Activated naive CD4-positive, alpha-beta T cell treated with anti-CD3 and anti-CD28 coated beads, Interleukin-2, amount 50 U/mL, for 72 hours (primary cell): ENCODE data around the gene CCDC134. TPM values are rescaled to one million over a fixed set of nuclear protein-coding genes. Genes with fewer than 3 reads are reported as not detected.
A peak's percentile ranks its signal among the peaks of the same experiment; 100 is the strongest.
"Not testable (repeated sequence)": the region's sequence is repeated elsewhere in the genome, so short reads cannot be mapped to it uniquely, and the experiment has no call there.

Source experiments
- ATAC-seq, 2 donors: fragments of 150-1000 bp; cut with Tn5 transposase; 2 replicates each; pipeline ENCODE4 v1.10.0; 2021; ENCODE audit warnings: mild to moderate bottlenecking in 2 of 2, moderate library complexity in 2 of 2
- DNase-seq, 2 donors: peaks; one replicate each; pipeline ENCODE4 v3.0.0; 2021 to 2022; ENCODE audit warnings: low spot score in 2 of 2
- H3K27ac Mint-ChIP-seq, 2 donors: one replicate each; pipeline ENCODE4 v1.8.0; 2022; ENCODE audit warnings: mild to moderate bottlenecking in 2 of 2, mixed read lengths in 2 of 2
- H3K36me3 Mint-ChIP-seq, 2 donors: one replicate each; pipeline ENCODE4 v1.8.0; 2022; ENCODE audit warnings: mixed read lengths in 2 of 2
- H3K9me3 Mint-ChIP-seq, 2 donors: one replicate each; pipeline ENCODE4 v1.8.0; 2022; ENCODE audit warnings: mixed read lengths in 2 of 2
- total RNA-seq, 2 donors: library from RNA; stranded (reverse); gene quantifications; one replicate each; pipeline ENCODE4 v1.2.3, GENCODE V29; 2022

The CCDC134 gene
- total RNA-seq, 2 donors from 2014 or later, result 16.7 to 31.7 TPM

- Mint-ChIP-seq H3K27ac (no peak overlapping the region), H3K36me3 (peaks cover 14 to 40% of the 10 kb centered on the region in 2 donors), H3K9me3 (no peaks in the 10 kb centered on the region)
- DNase-seq, result no peak
- no peak for ATAC-seq
Observed at GRCh38 chr22:41830174-41830573, 29.7 kb downstream of the CCDC134 start.

DNA sequence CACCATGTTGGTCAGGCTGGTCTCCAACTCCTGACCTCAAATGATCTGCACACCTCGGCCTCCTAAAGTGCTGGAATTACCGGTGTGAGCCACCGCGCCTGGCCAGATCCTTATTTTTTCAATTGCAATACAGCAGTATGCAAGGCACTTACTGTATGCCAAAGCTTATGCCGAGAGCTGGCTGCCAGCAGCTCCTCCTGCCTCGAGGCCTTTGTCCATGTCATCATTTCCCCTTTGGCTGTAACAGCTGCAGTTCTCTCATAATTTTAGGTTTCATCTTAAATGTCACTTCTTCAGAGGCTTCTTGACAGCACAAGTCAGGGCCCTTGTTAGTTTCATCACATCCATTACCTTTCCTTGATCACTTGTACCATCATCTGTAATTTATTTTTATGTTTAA, 30.9 kb downstream of the CCDC134 start:
- DNase-seq, result no peak
- H3K36me3 Mint-ChIP-seq, result peaks cover 14 to 48% of the 10 kb centered on the region in 2 donors
- H3K9me3 Mint-ChIP-seq, result peaks cover 0 to under 1% of the 10 kb centered on the region in 2 donors

GRCh38 chr22:41831828-41832552, 31.5 kb downstream of the CCDC134 start:
- ATAC-seq, result no peak
- Mint-ChIP-seq H3K27ac (peak overlapping the region; percentile 98 to 99), H3K36me3 (peaks cover 20 to 54% of the 10 kb centered on the region in 2 donors), H3K9me3 (peaks cover 0 to 6% of the 10 kb centered on the region in 2 donors)
- DNase-seq, result no peak

More for the DNA sequence above, 30.9 kb downstream of the CCDC134 start:
- peak overlapping the region; percentile 81 to 98 for H3K27ac Mint-ChIP-seq
- ATAC-seq, result no peak

GRCh38 chr22:41832553-41833368, 32.3 kb downstream of the CCDC134 start, which contains the start of gene SREBF2:
Gene SREBF2, plus strand, starts transcription at chr22:41833105. Its CDS starts 166 bp downstream, at chr22:41833271.
- Mint-ChIP-seq H3K9me3 (peaks cover 0 to 6% of the 10 kb centered on the region in 2 donors), H3K27ac (peak within 1 kb of the TSS; percentile 98 to 99), H3K36me3 (peaks cover 20 to 57% of the 10 kb centered on the region in 2 donors)
- DNase-seq, result peak; percentile 98
- ATAC-seq, result peak; percentile 92 to 97

DNA sequence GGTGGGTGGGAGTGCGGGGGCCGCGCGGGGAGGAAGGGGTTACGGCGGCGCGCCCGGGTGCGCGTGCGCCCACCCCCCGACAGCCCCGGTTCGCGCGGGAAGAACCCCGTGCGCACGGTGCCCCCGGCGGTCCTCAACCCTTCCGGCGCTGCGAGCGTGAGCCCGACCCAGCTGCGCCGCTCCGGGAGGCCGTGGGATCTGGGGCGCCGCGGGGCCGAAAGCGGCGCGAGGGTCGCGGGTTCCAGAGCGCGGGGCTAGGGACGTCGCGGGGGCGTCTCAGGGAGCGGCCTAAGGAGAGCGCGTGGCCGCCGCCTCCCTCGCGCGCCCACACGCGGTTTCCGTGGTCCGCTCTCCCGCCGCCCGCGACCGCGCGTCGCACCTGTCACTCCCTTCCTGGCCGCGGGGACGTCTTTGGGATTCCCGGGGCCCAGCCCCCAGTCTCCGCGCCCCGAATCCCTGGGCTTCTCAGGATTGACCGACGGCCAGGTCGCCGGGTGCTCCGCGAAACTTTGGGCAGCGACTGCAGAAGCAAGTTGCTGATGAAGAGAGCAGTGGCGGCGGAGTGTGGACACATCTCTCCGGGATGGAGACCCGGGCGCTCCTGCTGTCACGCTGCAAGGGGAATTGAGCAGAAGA, 33.0 kb downstream of the CCDC134 start:
- DNase-seq (peak; percentile 47 to 78), ATAC-seq (peak; percentile 10 to 32)
- Mint-ChIP-seq H3K9me3 (peaks cover 0 to 6% of the 10 kb centered on the region in 2 donors), H3K36me3 (peaks cover 26 to 64% of the 10 kb centered on the region in 2 donors), H3K27ac (peak overlapping the region; percentile 97 to 98)

DNA sequence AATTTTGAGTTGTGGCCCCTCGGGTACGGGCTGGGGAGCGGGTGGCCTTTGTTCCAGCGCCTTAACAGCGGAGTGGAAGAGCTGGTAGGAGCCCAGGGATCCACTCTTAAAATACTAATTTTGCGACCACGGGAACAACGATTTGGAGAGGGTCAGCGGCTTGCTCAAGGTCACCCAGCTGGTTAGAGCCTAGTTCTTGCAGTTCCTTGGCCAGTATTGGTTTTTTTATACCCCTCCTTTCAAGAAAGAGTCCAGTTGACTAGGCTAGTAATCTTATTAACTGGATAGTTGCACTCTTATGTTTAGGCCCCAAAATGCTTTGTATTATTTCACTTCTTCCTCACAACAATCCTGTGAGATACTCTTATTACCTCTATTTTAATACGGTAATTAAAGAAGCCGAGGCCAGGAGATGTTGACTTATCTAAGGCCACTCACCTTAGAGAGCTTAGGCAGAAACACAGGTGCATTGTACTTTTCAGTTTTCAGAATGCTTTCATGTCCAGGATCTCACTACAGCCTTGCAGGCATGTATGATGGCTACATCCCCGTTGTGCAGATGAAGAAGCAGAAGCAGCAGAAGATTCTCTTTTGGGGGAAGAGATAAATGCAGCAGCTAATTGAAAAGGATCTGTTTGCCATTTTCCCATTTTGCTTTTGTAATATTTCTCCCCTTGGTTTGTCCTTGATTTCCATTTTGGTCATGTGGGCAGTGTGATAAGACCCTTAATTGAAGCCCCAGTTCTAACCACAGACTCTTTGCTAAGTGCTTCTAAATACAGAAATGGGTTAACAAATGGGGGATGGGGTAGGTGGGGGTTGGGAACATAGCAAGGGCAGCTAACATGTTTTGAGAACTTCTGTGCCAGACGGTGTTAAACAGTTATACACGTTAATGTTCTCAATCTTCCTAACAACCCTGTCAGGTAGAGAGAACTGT, 33.8 kb downstream of the CCDC134 start:
- peak overlapping the region; percentile 97 to 98 for H3K27ac Mint-ChIP-seq
- peaks cover 0 to 6% of the 10 kb centered on the region in 2 donors for H3K9me3 Mint-ChIP-seq
- H3K36me3 Mint-ChIP-seq, result peaks cover 31 to 68% of the 10 kb centered on the region in 2 donors
- ATAC-seq (no peak), DNase-seq (no peak)

GRCh38 chr22:41835462-41835861, 35.0 kb downstream of the CCDC134 start:
- peaks cover 34 to 69% of the 10 kb centered on the region in 2 donors for H3K36me3 Mint-ChIP-seq
- H3K9me3 Mint-ChIP-seq, H3K27ac Mint-ChIP-seq, ATAC-seq, DNase-seq: not testable (repeated sequence)

- Mint-ChIP-seq H3K36me3 (peaks cover 30 to 65% of the 10 kb centered on the region in 2 donors), H3K27ac (peak overlapping the region; percentile 15 to 62), H3K9me3 (peaks cover 0 to 6% of the 10 kb centered on the region in 2 donors)
- DNase-seq (no peak), ATAC-seq (no peak)
Observed at GRCh38 chr22:41836551-41836950, 36.1 kb downstream of the CCDC134 start.

DNA sequence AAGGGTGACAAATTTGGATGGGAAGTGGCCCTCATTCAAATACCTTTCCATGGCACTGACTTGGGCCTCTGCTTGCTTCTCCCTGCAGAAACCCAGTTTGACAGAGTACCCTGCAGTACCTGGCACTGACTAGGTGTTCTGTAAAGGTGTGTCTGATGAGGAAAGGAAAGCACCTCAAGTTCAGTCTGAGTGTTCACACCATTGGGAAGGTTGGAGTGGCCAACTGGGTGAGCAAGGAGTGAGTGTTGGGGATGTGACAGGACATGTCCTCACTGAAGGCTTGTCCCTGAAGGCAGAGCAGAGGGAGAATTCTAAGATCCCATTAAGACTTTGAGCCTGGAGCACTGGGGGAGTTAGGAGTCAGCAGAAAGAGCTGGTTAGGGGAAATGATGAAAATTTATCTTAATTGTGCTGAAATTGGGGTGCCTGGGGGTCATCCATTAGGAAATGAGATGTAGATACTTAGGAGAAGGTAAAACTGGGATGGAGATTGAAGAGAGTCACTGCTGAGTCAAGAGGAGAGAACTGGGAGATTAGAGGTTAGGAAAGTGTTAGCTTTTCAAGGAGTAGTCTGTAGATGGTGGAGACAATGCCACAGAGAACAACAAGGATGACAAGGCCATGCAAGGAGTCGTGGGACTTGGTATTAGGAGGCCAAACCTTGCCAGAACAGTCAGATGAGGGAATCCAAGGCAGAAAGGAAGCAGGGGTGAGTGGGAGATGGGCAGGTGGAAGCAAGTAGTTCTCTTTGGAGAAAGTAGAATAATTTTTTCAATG, 38.6 kb downstream of the CCDC134 start:
- DNase-seq, result no peak
- Mint-ChIP-seq H3K36me3 (peaks cover 24 to 54% of the 10 kb centered on the region in 2 donors), H3K9me3 (peaks cover 0 to 6% of the 10 kb centered on the region in 2 donors), H3K27ac (peak overlapping the region; percentile 41 to 84)
- ATAC-seq, result no peak

- no peak for ATAC-seq
- DNase-seq, result no peak
- H3K27ac Mint-ChIP-seq, result peak overlapping the region; percentile 5 to 39
- peaks cover 0 to 6% of the 10 kb centered on the region in 2 donors for H3K9me3 Mint-ChIP-seq
- peaks cover 19 to 47% of the 10 kb centered on the region in 2 donors for H3K36me3 Mint-ChIP-seq
Observed at GRCh38 chr22:41840216-41840615, 39.7 kb downstream of the CCDC134 start.

- Mint-ChIP-seq H3K9me3 (peaks cover 0 to 6% of the 10 kb centered on the region in 2 donors), H3K27ac (peak overlapping the region in 1 of 2 donors; percentile 39), H3K36me3 (peaks cover 19 to 40% of the 10 kb centered on the region in 2 donors)
- DNase-seq (no peak), ATAC-seq (no peak)
Observed at GRCh38 chr22:41841085-41841712, 40.7 kb downstream of the CCDC134 start.

DNA sequence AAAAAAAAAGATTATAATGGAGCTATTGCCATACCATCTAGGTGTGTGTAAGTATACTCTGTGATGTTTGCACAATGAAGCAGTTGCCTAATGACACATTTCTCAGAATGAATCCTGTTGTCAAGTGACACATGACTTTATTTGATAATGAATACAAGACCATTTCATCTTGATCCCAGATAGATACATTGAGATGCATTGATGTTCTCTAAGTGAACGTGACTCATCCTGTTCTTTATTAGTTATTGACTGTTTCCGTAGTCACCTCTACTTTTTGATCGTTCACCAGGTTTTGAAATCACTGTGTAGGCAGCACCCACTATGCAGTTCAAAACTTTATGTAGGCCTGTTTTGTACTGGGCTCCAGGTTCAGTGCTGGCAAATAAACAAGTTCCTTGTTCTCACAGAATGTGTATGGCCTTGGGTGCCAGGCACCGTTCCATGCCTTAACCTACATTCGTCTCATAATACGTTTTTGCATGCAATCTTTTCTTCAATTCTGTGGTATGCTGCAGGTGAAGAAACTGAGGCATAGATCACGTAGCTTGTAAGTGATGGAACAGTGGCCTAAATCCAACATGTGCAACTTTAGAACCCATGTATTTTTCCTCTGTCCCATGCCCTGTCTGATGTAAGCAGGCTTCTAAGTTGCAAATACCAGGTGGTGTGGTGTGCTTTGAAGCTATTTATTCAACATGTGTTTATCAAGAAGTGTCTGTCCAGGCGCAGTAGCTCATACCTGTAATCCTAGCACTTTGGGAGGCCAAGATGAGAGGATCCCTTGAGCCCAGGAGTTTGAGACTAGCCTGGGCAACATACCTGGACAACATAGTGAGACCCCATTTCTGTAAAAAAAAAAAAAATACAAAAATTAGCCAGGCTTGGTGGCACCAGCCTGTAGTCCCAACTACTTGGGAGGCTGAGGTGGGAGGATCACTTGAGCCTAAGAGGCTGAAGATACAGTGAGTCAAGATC, 42.8 kb downstream of the CCDC134 start:
- peak in 1 of 2 donors; percentile 46 for DNase-seq
- peak; percentile 89 to 92 for ATAC-seq
- no peaks in the 10 kb centered on the region for H3K9me3 Mint-ChIP-seq
- H3K36me3 Mint-ChIP-seq, result peaks cover 8 to 34% of the 10 kb centered on the region in 2 donors
- peak overlapping the region; percentile 74 to 90 for H3K27ac Mint-ChIP-seq

- no peak for ATAC-seq
- H3K27ac Mint-ChIP-seq, result peak overlapping the region in 1 of 2 donors; percentile 68
- DNase-seq, result no peak
- peaks cover 4 to 28% of the 10 kb centered on the region in 2 donors for H3K36me3 Mint-ChIP-seq
- H3K9me3 Mint-ChIP-seq, result no peaks in the 10 kb centered on the region
Observed at GRCh38 chr22:41844036-41844435, 43.6 kb downstream of the CCDC134 start.
